Trophoblast cell (in vitro differentiated cells and primary cell): ENCODE results near the gene EPGN.

Experiments
- DNase-seq, 2 donors: peaks; one replicate each; pipeline ENCODE4 v3.0.0-alpha.2; 2016
- H2AFZ ChIP-seq: 2 replicates; pipeline ENCODE4 v1.6.1; 2013; ENCODE audit warnings: low read length, moderate library complexity, mild to moderate bottlenecking; ENCODE audit not compliant: insufficient read depth, poor library complexity
- H2AK5ac ChIP-seq: 2 replicates; pipeline ENCODE4 v1.6.1; 2013; ENCODE audit warnings: mild to moderate bottlenecking, low read length
- H2BK120ac ChIP-seq: 2 replicates; pipeline ENCODE4 v1.6.1; 2013; ENCODE audit warnings: low read length, mild to moderate bottlenecking, moderate library complexity; ENCODE audit not compliant: insufficient read depth, poor library complexity
- H2BK12ac ChIP-seq: 2 replicates; pipeline ENCODE4 v1.6.1; 2013; ENCODE audit warnings: mild to moderate bottlenecking, low read length, moderate library complexity
- H2BK5ac ChIP-seq: 2 replicates; pipeline ENCODE4 v1.6.1; 2013; ENCODE audit warnings: low read length, low read depth, moderate library complexity, mild to moderate bottlenecking; ENCODE audit not compliant: poor library complexity
- H3K14ac ChIP-seq: 2 replicates; pipeline ENCODE4 v1.6.1; 2013; ENCODE audit warnings: mild to moderate bottlenecking, low read length
- H3K18ac ChIP-seq: 2 replicates; pipeline ENCODE4 v1.6.1; 2013; ENCODE audit warnings: mild to moderate bottlenecking, low read length
- H3K23ac ChIP-seq: 2 replicates; pipeline ENCODE4 v1.6.1; 2013; ENCODE audit warnings: low read length
- H3K27ac ChIP-seq: 2 replicates; pipeline ENCODE4 v1.5.1; 2013; ENCODE audit warnings: low read depth, mild to moderate bottlenecking, inconsistent platforms, low read length, moderate library complexity
- H3K27me3 ChIP-seq: 2 replicates; pipeline ENCODE4 v1.6.1; 2013; ENCODE audit warnings: inconsistent platforms, mild to moderate bottlenecking, low read length, moderate library complexity; ENCODE audit not compliant: insufficient read depth
- H3K36me3 ChIP-seq, 2 experiments: 1 replicate in 1 of 2; 2 replicates in 1 of 2; pipeline ENCODE4 v1.6.1; 2013; ENCODE audit warnings: low read length in 2 of 2, mild to moderate bottlenecking in 2 of 2, moderate library complexity in 1 of 2; ENCODE audit not compliant: insufficient read depth in 2 of 2, control insufficient read depth in 1 of 2
- H3K4ac ChIP-seq: 2 replicates; pipeline ENCODE4 v1.6.1; 2013; ENCODE audit warnings: low read depth, mild to moderate bottlenecking, low read length, moderate library complexity
- H3K4me1 ChIP-seq, 2 experiments: 1 replicate in 1 of 2; 2 replicates in 1 of 2; pipeline ENCODE4 v1.6.1; 2013; ENCODE audit warnings: low read length in 2 of 2, mild to moderate bottlenecking in 2 of 2, moderate library complexity in 1 of 2; ENCODE audit not compliant: insufficient read depth in 2 of 2, control insufficient read depth in 1 of 2
- H3K4me2 ChIP-seq: 2 replicates; pipeline ENCODE4 v1.6.1; 2013; ENCODE audit warnings: inconsistent platforms, mild to moderate bottlenecking, low read length, moderate library complexity
- H3K4me3 ChIP-seq: 2 replicates; pipeline ENCODE4 v1.5.1; 2013; ENCODE audit warnings: mild to moderate bottlenecking, low read depth, low read length, inconsistent platforms
- H3K79me1 ChIP-seq: one replicate; pipeline ENCODE4 v1.6.1; 2013; ENCODE audit warnings: low read length
- H3K79me2 ChIP-seq: 2 replicates; pipeline ENCODE4 v1.6.1; 2013; ENCODE audit warnings: low read length, mild to moderate bottlenecking; ENCODE audit not compliant: control insufficient read depth, insufficient read depth, poor library complexity
- H3K9ac ChIP-seq: 2 replicates; pipeline ENCODE4 v1.6.1; 2013; ENCODE audit warnings: mild to moderate bottlenecking, low read length
- H3K9me3 ChIP-seq: 2 replicates; pipeline ENCODE4 v1.6.1; 2013; ENCODE audit warnings: low read depth, mild to moderate bottlenecking, control low read depth, inconsistent platforms, low read length; ENCODE audit not compliant: insufficient read depth
- H4K12ac ChIP-seq: 2 replicates; pipeline ENCODE4 v1.6.1; 2013; ENCODE audit warnings: low read depth, mild to moderate bottlenecking, low read length, moderate library complexity
- H4K8ac ChIP-seq: 2 replicates; pipeline ENCODE4 v1.6.1; 2013; ENCODE audit warnings: low read depth, mild to moderate bottlenecking, low read length, moderate library complexity
- H4K91ac ChIP-seq: one replicate; pipeline ENCODE4 v1.6.1; 2013; ENCODE audit warnings: low read depth, mild to moderate bottlenecking, low read length, moderate library complexity
- WGBS: extraction: QIAGEN DNeasy Blood & Tissue Kit; methylation state at CpG from one replicate; pipeline ENCODE4 v1.1.7; 2013; ENCODE audit warnings: missing lambda C conversion rate; ENCODE audit not compliant: insufficient read length, insufficient coverage; ENCODE audit errors: extremely low coverage; 5-methylcytosine and 5-hydroxymethylcytosine counted together

Gene EPGN

DNA sequence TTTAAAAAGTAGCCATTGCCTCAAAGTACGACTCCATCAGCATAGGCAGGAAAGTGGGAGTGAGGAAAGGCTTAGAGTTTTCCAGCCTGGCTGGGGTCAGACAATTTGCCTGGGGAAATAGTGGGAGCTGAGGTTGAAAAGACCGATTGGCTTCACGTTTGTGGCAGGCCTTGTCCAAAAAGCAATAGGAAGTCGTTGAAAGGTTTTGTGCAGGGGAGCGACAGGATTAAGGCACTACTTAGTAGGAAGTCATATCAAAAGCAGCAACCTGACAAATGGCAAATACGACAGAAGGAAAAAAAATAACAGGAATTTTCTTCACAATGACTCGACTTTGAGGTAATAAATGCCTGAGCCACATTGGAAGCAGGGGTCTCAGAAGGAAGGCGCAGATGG is 56.0 kb downstream of the EPGN start:
- no peak for DNase-seq
- Histone ChIP-seq H2AFZ (no peak overlapping the region), H3K9me3 (peaks cover 2% of the 10 kb centered on the region), H3K23ac (no peak overlapping the region), H3K4me2 (peak overlapping the region; percentile 56), H3K4ac (no peak overlapping the region), H4K91ac (no peak overlapping the region), H2BK5ac (no peak overlapping the region), H3K79me1 (no peaks in the 10 kb centered on the region), H3K79me2 (no peaks in the 10 kb centered on the region), H3K9ac (no peak overlapping the region), H2BK12ac (no peak overlapping the region), H3K18ac (no peak overlapping the region), H3K27ac (no peak overlapping the region), H3K36me3 (no peaks in the 10 kb centered on the region), H3K4me1 (peaks cover 6 to 7% of the 10 kb centered on the region in 2 experiments), H3K14ac (no peak overlapping the region), H2BK120ac (no peak overlapping the region), H3K4me3 (no peak overlapping the region), H4K12ac (no peak overlapping the region), H3K27me3 (peaks cover 12% of the 10 kb centered on the region), H4K8ac (no peak overlapping the region), H2AK5ac (no peak overlapping the region)
- no CpG with 5 or more reads among the region's 8 CpGs for WGBS

DNA sequence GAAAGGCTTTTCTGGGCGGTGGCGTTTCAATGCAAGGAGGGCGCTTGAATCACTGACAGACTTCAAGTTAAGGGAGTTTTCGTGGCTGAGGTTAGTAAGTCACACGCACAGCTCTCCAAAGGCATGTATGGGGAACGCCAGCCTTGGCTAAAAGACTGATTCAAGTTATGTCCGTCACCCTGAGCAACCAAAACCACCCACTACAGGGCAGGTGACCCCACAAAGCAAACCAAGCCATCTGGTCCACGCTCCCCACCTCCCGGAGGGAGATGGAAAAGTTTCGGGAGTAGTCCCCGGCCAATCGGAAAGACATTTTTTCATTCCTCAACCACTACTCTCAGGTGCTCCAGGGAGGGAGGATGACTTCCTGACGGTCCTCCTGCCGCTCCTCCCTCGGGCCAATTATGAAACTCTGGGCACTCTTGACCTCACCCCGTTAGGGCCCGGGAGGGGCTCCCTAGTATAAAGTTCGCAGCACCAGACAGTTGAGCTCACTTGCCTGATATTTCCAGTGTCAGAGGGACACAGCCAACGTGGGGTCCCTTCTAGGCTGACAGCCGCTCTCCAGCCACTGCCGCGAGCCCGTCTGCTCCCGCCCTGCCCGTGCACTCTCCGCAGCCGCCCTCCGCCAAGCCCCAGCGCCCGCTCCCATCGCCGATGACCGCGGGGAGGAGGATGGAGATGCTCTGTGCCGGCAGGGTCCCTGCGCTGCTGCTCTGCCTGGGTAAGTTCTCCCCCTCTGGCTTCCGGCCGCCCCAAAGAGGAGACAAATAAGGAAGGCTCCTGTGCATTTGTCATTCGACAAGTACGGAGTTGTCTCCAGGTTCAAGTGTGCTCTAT is 56.6 kb downstream of the EPGN start, which contains the start of gene EREG:
Gene EREG, plus strand, starts transcription at position 494 of the 840 bp plus-strand sequence. Its CDS starts 164 bp downstream, at position 658.
- WGBS: no CpG with 5 or more reads among the region's 40 CpGs
- no peaks in the 10 kb centered on the region for H3K79me2 ChIP-seq

DNA sequence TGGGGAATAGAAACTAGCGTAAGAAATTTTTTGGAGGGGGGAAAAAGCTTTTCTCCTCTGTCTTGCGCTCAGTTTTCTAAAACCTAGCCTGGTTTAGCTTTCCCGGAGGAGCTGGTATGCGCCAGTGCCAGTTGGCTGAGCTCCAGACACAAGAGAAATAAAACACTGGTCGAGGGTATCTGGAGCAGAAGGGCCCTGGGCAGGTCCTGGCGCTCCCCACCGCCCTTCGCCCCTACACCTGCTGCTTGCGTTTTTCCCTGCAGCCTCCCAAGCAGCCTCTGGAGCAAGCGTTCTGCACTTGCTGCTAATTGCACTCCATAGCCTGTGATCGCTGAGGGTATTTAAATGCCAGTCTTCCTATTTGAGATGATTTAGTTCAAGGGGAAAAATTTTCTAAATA is 57.5 kb downstream of the EPGN start:
- H2AFZ ChIP-seq: no peak overlapping the region
- peaks cover 6 to 7% of the 10 kb centered on the region in 2 experiments for H3K4me1 ChIP-seq
- no peak overlapping the region for H2BK5ac ChIP-seq
- H3K36me3 ChIP-seq: no peaks in the 10 kb centered on the region
- no peak overlapping the region for H4K8ac ChIP-seq
- peaks cover 2% of the 10 kb centered on the region for H3K9me3 ChIP-seq
- DNase-seq: no peak
- no peak overlapping the region for H3K14ac ChIP-seq
- no peak overlapping the region for H3K27ac ChIP-seq
- H4K91ac ChIP-seq: no peak overlapping the region
- no peak overlapping the region for H3K18ac ChIP-seq
- H3K4ac ChIP-seq: no peak overlapping the region
- H2BK12ac ChIP-seq: no peak overlapping the region
- H3K9ac ChIP-seq: no peak overlapping the region
- H3K23ac ChIP-seq: no peak overlapping the region
- WGBS: no CpG with 5 or more reads among the region's 11 CpGs
- H3K79me1 ChIP-seq: no peaks in the 10 kb centered on the region
- H2BK120ac ChIP-seq: no peak overlapping the region
- H4K12ac ChIP-seq: no peak overlapping the region
- H3K4me2 ChIP-seq: no peak overlapping the region
- no peak overlapping the region for H3K4me3 ChIP-seq
- no peak overlapping the region for H2AK5ac ChIP-seq
- H3K79me2 ChIP-seq: no peaks in the 10 kb centered on the region
- H3K27me3 ChIP-seq: peaks cover 12% of the 10 kb centered on the region

More for the DNA sequence above, 56.6 kb downstream of the EPGN start, which contains the start of gene EREG:
- H3K27ac ChIP-seq: no peak within 1 kb of the TSS
- H3K9me3 ChIP-seq: peaks cover 2% of the 10 kb centered on the region
- H4K8ac ChIP-seq: no peak within 1 kb of the TSS
- H3K9ac ChIP-seq: no peak within 1 kb of the TSS
- H3K4me2 ChIP-seq: peak within 1 kb of the TSS; percentile 56
- no peak within 1 kb of the TSS for H3K23ac ChIP-seq
- H2BK12ac ChIP-seq: no peak within 1 kb of the TSS
- no peak within 1 kb of the TSS for H3K14ac ChIP-seq
- H3K36me3 ChIP-seq: no peaks in the 10 kb centered on the region
- H4K12ac ChIP-seq: no peak within 1 kb of the TSS
- DNase-seq: peak; percentile 24 to 38
- peaks cover 6 to 7% of the 10 kb centered on the region in 2 experiments for H3K4me1 ChIP-seq
- no peak within 1 kb of the TSS for H2BK120ac ChIP-seq
- no peak within 1 kb of the TSS for H2AK5ac ChIP-seq
- peak within 1 kb of the TSS; percentile 75 for H2AFZ ChIP-seq
- peaks cover 12% of the 10 kb centered on the region for H3K27me3 ChIP-seq
- no peak within 1 kb of the TSS for H3K18ac ChIP-seq
- no peaks in the 10 kb centered on the region for H3K79me1 ChIP-seq
- no peak within 1 kb of the TSS for H2BK5ac ChIP-seq
- H3K4me3 ChIP-seq: peak within 1 kb of the TSS; percentile 26
- H4K91ac ChIP-seq: no peak within 1 kb of the TSS
- H3K4ac ChIP-seq: no peak within 1 kb of the TSS
